ENCODE results near the gene DEFB123. TPM values are rescaled to one million over a fixed set of nuclear protein-coding genes. Genes with fewer than 3 reads are reported as not detected.
A peak's percentile ranks its signal among the peaks of the same experiment; 100 is the strongest.

The DEFB123 gene, protein sequence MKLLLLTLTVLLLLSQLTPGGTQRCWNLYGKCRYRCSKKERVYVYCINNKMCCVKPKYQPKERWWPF
- polyA plus RNA-seq (2011; rRNA removed) (not detected in 2 replicates), polyA minus RNA-seq (2011; rRNA and poly(A)+ RNA removed) (not detected in 2 replicates)

DNA sequence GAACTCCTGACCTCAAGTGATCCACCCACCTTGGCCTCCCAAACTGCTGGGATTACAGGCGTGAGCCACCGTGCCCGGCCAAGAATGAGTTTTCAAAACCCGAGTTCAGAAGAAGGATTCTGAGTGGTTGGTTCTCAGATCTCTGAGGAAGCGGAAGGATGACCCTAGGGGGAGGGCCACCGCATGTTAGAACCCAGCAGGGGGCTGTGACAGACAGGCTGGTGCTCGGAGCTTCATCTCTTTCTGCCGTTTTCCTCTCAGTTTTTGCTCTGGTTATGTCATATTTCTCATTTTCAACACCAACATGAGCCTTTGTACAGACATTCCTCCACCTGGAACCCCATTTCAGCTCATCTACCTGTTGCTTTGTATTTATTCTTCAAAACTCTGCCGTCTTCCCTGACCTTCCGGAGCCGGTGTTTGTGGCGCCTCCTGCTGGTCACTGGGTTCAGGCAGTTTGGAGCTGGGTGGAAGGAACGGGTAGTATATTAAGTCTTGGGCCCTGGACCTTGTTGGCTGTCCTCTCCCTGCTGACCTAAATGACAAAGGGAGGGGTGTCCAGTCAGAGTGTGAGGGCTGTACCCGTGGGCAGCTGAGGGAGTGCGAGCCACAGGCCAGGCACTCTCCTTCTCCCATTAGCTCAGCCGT lies at the start of gene DEFB123:
DEFB123 (plus strand) TSS at position 621 of the 648 bp plus-strand sequence. CDS start 67 bp downstream, outside the sequence.
- CTCF ChIA-PET: interaction anchor here (1.0 kb wide), 2 partner anchors 20 to 62 kb away, joined by 4 read pairs; no protein-coding TSS in a partner anchor
- no peak within 1 kb of the TSS for H3K27ac ChIP-seq (ENCODE audit: low read depth, low read length)
- H3K4me3 ChIP-seq (ENCODE audit: low read depth, low read length): no peak within 1 kb of the TSS
- POLR2A ChIA-PET: no interaction called here
- no peaks in the 10 kb centered on the region for H3K27me3 ChIP-seq (ENCODE audit: control insufficient read depth, insufficient read depth, low read length)
- no peaks in the 10 kb centered on the region for H3K9me3 ChIP-seq (ENCODE audit: control insufficient read depth, insufficient read depth, low read length)
- DNase-seq (ENCODE audit: low read depth, low spot score): no peak
- TF ChIP-seq, protein P1, sequence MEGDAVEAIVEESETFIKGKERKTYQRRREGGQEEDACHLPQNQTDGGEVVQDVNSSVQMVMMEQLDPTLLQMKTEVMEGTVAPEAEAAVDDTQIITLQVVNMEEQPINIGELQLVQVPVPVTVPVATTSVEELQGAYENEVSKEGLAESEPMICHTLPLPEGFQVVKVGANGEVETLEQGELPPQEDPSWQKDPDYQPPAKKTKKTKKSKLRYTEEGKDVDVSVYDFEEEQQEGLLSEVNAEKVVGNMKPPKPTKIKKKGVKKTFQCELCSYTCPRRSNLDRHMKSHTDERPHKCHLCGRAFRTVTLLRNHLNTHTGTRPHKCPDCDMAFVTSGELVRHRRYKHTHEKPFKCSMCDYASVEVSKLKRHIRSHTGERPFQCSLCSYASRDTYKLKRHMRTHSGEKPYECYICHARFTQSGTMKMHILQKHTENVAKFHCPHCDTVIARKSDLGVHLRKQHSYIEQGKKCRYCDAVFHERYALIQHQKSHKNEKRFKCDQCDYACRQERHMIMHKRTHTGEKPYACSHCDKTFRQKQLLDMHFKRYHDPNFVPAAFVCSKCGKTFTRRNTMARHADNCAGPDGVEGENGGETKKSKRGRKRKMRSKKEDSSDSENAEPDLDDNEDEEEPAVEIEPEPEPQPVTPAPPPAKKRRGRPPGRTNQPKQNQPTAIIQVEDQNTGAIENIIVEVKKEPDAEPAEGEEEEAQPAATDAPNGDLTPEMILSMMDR (IDR thresholded peaks at IDR 0.05; ENCODE audit: low read depth, low read length): peak; percentile 7; the same call in 1 of the 2 replicates

GRCh38 chr20:31392836-31393235 lies 47.6 kb upstream of the DEFB123 start:
- Histone ChIP-seq H3K27ac (ENCODE audit: low read depth, low read length) (no peak overlapping the region), H3K9me3 (ENCODE audit: control insufficient read depth, insufficient read depth, low read length) (no peaks in the 10 kb centered on the region), H3K27me3 (ENCODE audit: control insufficient read depth, insufficient read depth, low read length) (no peaks in the 10 kb centered on the region), H3K4me3 (ENCODE audit: low read depth, low read length) (no peak overlapping the region)
- POLR2A ChIA-PET: no interaction called here
- TF ChIP-seq, protein P1 (IDR thresholded peaks at IDR 0.05; ENCODE audit: low read depth, low read length): no peak
- DNase-seq (ENCODE audit: low read depth, low spot score): no peak
- CTCF ChIA-PET: no interaction called here

GRCh38 chr20:31394900-31395299 lies 45.5 kb upstream of the DEFB123 start:
- H3K4me3 ChIP-seq (ENCODE audit: low read depth, low read length): no peak overlapping the region
- DNase-seq (ENCODE audit: low read depth, low spot score): no peak
- TF ChIP-seq, protein P1 (IDR thresholded peaks at IDR 0.05; ENCODE audit: low read depth, low read length): no peak
- H3K27me3 ChIP-seq (ENCODE audit: control insufficient read depth, insufficient read depth, low read length): no peaks in the 10 kb centered on the region
- POLR2A ChIA-PET: no interaction called here
- H3K27ac ChIP-seq (ENCODE audit: low read depth, low read length): no peak overlapping the region
- CTCF ChIA-PET: interaction anchor here (0.5 kb wide), 1 partner anchor 68 kb away, joined by 3 read pairs; no protein-coding TSS in a partner anchor
- no peaks in the 10 kb centered on the region; the same call in 1 of the 2 replicates for H3K9me3 ChIP-seq (ENCODE audit: control insufficient read depth, insufficient read depth, low read length)

DNA sequence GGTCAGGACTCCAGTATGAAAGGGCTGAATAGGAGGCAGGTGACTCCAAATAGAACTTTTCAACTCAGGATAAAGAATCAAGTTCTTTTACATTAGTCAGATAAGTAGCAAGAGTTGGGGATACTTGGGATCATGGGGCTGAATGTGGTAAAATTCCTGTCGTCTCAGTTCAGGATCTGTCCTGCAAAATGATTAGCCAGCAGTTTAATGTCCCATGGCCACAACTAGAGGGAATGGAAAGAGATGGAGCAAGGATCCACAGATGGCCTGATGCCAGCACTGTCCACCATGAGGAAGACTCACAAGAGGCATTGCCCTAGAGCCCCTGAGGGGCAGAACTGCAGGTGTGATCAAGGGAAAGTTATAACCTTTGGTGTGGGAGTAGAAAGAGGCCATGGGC lies 36.5 kb upstream of the DEFB123 start:
- CTCF ChIA-PET: interaction anchor here (0.7 kb wide), 1 partner anchor 1499 kb away, joined by 4 read pairs; no protein-coding TSS in a partner anchor

More for the DNA sequence above, 36.5 kb upstream of the DEFB123 start:
- H3K9me3 ChIP-seq (ENCODE audit: control insufficient read depth, insufficient read depth, low read length): no peaks in the 10 kb centered on the region
- DNase-seq (ENCODE audit: low read depth, low spot score): no peak
- no peak overlapping the region for H3K27ac ChIP-seq (ENCODE audit: low read depth, low read length)
- TF ChIP-seq, protein P1 (IDR thresholded peaks at IDR 0.05; ENCODE audit: low read depth, low read length): no peak
- H3K4me3 ChIP-seq (ENCODE audit: low read depth, low read length): no peak overlapping the region
- H3K27me3 ChIP-seq (ENCODE audit: control insufficient read depth, insufficient read depth, low read length): no peaks in the 10 kb centered on the region
- POLR2A ChIA-PET: no interaction called here

Data from AG04450 (cell line).